ENCODE data around the gene ZNF81. TPM values are rescaled to one million over a fixed set of nuclear protein-coding genes. Genes with fewer than 3 reads are reported as not detected.

ZNF81 gene
- total and polyA plus RNA-seq, 2 of the 13 experiments (the other 11 are each of a cell fraction or from before 2014, with no cell fraction given), result 1.4 to 3.2 TPM

DNA sequence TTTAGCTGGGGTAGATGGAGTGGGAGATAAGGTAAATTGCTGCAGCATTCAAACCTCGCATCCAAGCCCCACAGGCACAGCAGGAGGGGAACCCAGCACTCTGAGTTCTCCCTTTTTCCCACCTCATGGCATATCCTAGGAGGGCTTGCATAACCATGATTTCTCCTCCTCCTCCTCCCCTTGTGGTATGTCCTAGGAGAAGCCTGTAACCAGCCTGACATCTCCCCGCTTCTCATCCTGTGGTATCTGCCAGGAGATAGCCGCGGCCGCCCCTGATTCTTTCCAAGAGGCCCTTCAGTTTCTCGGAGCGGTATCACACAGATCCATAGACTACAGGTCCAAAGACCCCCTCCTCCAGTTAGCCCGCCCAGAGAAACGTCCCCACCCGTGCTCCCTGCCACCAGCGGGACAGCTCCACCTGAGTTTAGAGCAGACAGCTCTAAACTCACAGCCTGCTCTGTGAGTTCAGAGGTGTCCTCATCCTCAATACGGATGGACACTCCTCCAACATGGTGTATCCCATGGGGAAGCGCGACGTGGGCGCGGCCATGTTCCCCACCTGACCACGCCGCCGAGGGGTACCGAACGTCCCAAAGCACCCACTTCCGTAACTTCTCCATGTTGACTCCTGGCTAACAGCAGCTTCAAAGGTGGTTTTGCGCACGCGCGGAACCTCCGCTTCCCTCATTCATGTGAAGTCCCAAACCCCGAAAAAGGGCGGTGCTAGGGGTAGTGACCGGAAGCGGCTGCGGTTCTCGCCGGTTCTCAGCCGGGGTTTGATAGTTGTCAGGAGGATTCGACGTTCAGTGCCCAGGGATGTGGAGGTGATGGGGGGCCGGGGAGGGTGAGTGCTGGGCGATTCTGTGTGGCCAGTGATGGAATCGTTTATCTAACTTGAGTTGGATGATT, at the start of gene ZNF81 (continued):
- TF ChIP-seq, protein P1, sequence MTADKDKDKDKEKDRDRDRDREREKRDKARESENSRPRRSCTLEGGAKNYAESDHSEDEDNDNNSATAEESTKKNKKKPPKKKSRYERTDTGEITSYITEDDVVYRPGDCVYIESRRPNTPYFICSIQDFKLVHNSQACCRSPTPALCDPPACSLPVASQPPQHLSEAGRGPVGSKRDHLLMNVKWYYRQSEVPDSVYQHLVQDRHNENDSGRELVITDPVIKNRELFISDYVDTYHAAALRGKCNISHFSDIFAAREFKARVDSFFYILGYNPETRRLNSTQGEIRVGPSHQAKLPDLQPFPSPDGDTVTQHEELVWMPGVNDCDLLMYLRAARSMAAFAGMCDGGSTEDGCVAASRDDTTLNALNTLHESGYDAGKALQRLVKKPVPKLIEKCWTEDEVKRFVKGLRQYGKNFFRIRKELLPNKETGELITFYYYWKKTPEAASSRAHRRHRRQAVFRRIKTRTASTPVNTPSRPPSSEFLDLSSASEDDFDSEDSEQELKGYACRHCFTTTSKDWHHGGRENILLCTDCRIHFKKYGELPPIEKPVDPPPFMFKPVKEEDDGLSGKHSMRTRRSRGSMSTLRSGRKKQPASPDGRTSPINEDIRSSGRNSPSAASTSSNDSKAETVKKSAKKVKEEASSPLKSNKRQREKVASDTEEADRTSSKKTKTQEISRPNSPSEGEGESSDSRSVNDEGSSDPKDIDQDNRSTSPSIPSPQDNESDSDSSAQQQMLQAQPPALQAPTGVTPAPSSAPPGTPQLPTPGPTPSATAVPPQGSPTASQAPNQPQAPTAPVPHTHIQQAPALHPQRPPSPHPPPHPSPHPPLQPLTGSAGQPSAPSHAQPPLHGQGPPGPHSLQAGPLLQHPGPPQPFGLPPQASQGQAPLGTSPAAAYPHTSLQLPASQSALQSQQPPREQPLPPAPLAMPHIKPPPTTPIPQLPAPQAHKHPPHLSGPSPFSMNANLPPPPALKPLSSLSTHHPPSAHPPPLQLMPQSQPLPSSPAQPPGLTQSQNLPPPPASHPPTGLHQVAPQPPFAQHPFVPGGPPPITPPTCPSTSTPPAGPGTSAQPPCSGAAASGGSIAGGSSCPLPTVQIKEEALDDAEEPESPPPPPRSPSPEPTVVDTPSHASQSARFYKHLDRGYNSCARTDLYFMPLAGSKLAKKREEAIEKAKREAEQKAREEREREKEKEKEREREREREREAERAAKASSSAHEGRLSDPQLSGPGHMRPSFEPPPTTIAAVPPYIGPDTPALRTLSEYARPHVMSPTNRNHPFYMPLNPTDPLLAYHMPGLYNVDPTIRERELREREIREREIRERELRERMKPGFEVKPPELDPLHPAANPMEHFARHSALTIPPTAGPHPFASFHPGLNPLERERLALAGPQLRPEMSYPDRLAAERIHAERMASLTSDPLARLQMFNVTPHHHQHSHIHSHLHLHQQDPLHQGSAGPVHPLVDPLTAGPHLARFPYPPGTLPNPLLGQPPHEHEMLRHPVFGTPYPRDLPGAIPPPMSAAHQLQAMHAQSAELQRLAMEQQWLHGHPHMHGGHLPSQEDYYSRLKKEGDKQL (CRISPR knock-in tag; IDR thresholded peaks at IDR 0.05; ENCODE audit: low read depth), result no peak
- no peak for TF ChIP-seq KLF16 (CRISPR knock-in tag; IDR thresholded peaks at IDR 0.05)
- TF ChIP-seq FIP1L1 (IDR thresholded peaks at IDR 0.05; ENCODE audit: borderline replicate concordance, insufficient read depth, low read depth, low read length), result no peak
- no peak for TF ChIP-seq CENPT (CRISPR knock-in tag; IDR thresholded peaks at IDR 0.05; ENCODE audit: low read depth)
- no peak for TF ChIP-seq NR2F6 (IDR thresholded peaks at IDR 0.05)
- TF ChIP-seq NR2F6 (CRISPR knock-in tag; IDR thresholded peaks at IDR 0.05), result no peak
- TF ChIP-seq ELF3 (CRISPR knock-in tag; IDR thresholded peaks at IDR 0.05), result peak; percentile 49
- TF ChIP-seq LRRFIP1 (CRISPR knock-in tag; conservative IDR thresholded peaks at IDR 0.05), result no peak
- TF ChIP-seq SPEN (CRISPR knock-in tag; IDR thresholded peaks at IDR 0.05; ENCODE audit: low read depth), result 0 out of 2 replicates have a peak, but pooled peaks have one; percentile 29
- TF ChIP-seq ZNF687 (CRISPR knock-in tag; IDR thresholded peaks at IDR 0.05), result peak; percentile 59
- TF ChIP-seq NPAS2 (CRISPR knock-in tag; IDR thresholded peaks at IDR 0.05; ENCODE audit: borderline replicate concordance), result no peak
- TF ChIP-seq ELF4 (CRISPR knock-in tag; IDR thresholded peaks at IDR 0.05; ENCODE audit: borderline replicate concordance), result peak; percentile 78; the same call in 1 of the 2 replicates
- no peak for TF ChIP-seq ETV6 (CRISPR knock-in tag; conservative IDR thresholded peaks at IDR 0.05)
- no peak for TF ChIP-seq SNRNP70 (IDR thresholded peaks at IDR 0.05; ENCODE audit: low read depth, low read length)
- no peak for TF ChIP-seq AGO1 (IDR thresholded peaks at IDR 0.05; ENCODE audit: low read depth, low read length, poor library complexity, severe bottlenecking)
